H1 (cell line): ENCODE data around the gene C1GALT1C1L. TPM values are rescaled to one million over a fixed set of nuclear protein-coding genes. Genes with fewer than 3 reads are reported as not detected.
A peak's percentile ranks its signal among the peaks of the same experiment; 100 is the strongest.
"Not testable (repeated sequence)": the region's sequence is repeated elsewhere in the genome, so short reads cannot be mapped to it uniquely, and the experiment has no call there.

Experiments used
- CTCF ChIA-PET: fragments of 300-600 bp; sonication (Branson Sonifier 250); formaldehyde crosslinking; loops from one replicate; lab custom pipeline; 2021; ENCODE audit not compliant: partially characterized antibody; lab: Charles Lee
- POLR2A ChIA-PET: fragments of 300-600 bp; sonication (Branson Sonifier 250); formaldehyde crosslinking; loops from one replicate; lab custom pipeline; 2021; ENCODE audit warnings: inconsistent platforms; ENCODE audit not compliant: partially characterized antibody; lab: Charles Lee
- DNase-seq, 2 experiments: peaks; one replicate each; pipeline versions ENCODE4 v3.0.0 to v3.0.0-alpha.2; 2010 to 2022; ENCODE audit warnings: low spot score in 2 of 2, low read depth in 1 of 2, mixed read lengths in 1 of 2
- FAIRE-seq: peaks from 2 replicates; lab custom pipeline; 2011; peaks lifted over from hg19 to GRCh38; lab: Jason Lieb, UNC
- H2AFZ ChIP-seq: 2 replicates; pipeline ENCODE4 v1.8.1; 2012; ENCODE audit warnings: low read length, inconsistent platforms
- H2AK5ac ChIP-seq: 2 replicates; pipeline ENCODE4 v1.6.1; 2013; ENCODE audit warnings: low read depth, low read length
- H2BK120ac ChIP-seq: replicated peaks from 2 replicates; pipeline ENCODE3; 2013; ENCODE audit warnings: low read depth, low read length, inconsistent platforms
- H2BK12ac ChIP-seq: 2 replicates; pipeline ENCODE4 v1.6.1; 2013; ENCODE audit warnings: low read depth, low read length
- H2BK15ac ChIP-seq: 2 replicates; pipeline ENCODE4 v1.6.1; 2013; ENCODE audit warnings: low read length
- H2BK20ac ChIP-seq: 2 replicates; pipeline ENCODE4 v1.6.1; 2013; ENCODE audit warnings: low read length
- H2BK5ac ChIP-seq: 2 replicates; pipeline ENCODE4 v1.6.1; 2013; ENCODE audit warnings: low read depth, low read length
- H3K14ac ChIP-seq: 2 replicates; pipeline ENCODE4 v1.6.1; 2013; ENCODE audit warnings: inconsistent platforms; ENCODE audit not compliant: insufficient read length
- H3K18ac ChIP-seq: 2 replicates; pipeline ENCODE4 v1.6.1; 2013; ENCODE audit warnings: low read length; ENCODE audit errors: extremely low read depth
- H3K23ac ChIP-seq: 2 replicates; pipeline ENCODE4 v1.6.1; 2013; ENCODE audit warnings: inconsistent platforms; ENCODE audit not compliant: insufficient read length
- H3K23me2 ChIP-seq: 2 replicates; pipeline ENCODE4 v1.6.1; 2013; ENCODE audit warnings: low read depth, low read length
- H3K27ac ChIP-seq: 2 replicates; pipeline ENCODE4 v1.6.1; 2011; ENCODE audit warnings: low read depth, low read length, inconsistent platforms
- H3K27me3 ChIP-seq, 4 experiments: replicated peaks in 1 of 4; 1 replicate in 1 of 4; 2 replicates in 3 of 4; pipeline versions ENCODE4 v1.6.1 to v1.8.1; 2011 to 2013; ENCODE audit warnings: low read length in 3 of 4, mild to moderate bottlenecking in 3 of 4, inconsistent platforms in 2 of 4, mixed read lengths in 2 of 4, moderate library complexity in 1 of 4; ENCODE audit not compliant: control insufficient read depth in 3 of 4, insufficient read depth in 3 of 4; ENCODE audit errors: extremely low read depth in 1 of 4
- H3K36me3 ChIP-seq, 4 experiments: 2 replicates each; pipeline versions ENCODE4 v1.6.1 to v1.8.1; 2011 to 2013; ENCODE audit warnings: mild to moderate bottlenecking in 4 of 4, low read length in 3 of 4, moderate library complexity in 2 of 4, control low read depth in 1 of 4, inconsistent platforms in 1 of 4; ENCODE audit not compliant: insufficient read depth in 4 of 4, control insufficient read depth in 2 of 4
- H3K4ac ChIP-seq: replicated peaks from 2 replicates; pipeline ENCODE3; 2013; ENCODE audit warnings: low read length, low read depth, mixed read lengths, inconsistent platforms; ENCODE audit not compliant: insufficient read length
- H3K4me1 ChIP-seq, 4 experiments: replicated peaks in 1 of 4; 1 replicate in 1 of 4; 2 replicates in 3 of 4; pipeline versions ENCODE4 v1.6.1 to v1.8.1; 2011 to 2013; ENCODE audit warnings: low read length in 3 of 4, inconsistent platforms in 2 of 4, mixed read lengths in 1 of 4; ENCODE audit not compliant: insufficient read depth in 4 of 4, control insufficient read depth in 3 of 4
- H3K4me2 ChIP-seq, 2 experiments: 2 replicates each; pipeline versions ENCODE4 v1.6.1 to v1.8.1; 2011 to 2013; ENCODE audit warnings: low read depth in 2 of 2, low read length in 2 of 2, control low read depth in 1 of 2, inconsistent platforms in 1 of 2, mild to moderate bottlenecking in 1 of 2; ENCODE audit not compliant: insufficient read depth in 1 of 2
- H3K4me3 ChIP-seq, 4 experiments: fragments of 200-600, 300-600 bp in 1 of 4; sonication (generic), shearing (Covaris generic), sonication (Bioruptor Twin) in 1 of 4; 2 replicates each; pipeline versions ENCODE4 v1.5.1 to v1.8.1; 2011 to 2016; ENCODE audit warnings: low read length in 4 of 4, low read depth in 3 of 4, control low read depth in 2 of 4, inconsistent platforms in 2 of 4, mild to moderate bottlenecking in 2 of 4, mixed read lengths in 1 of 4, moderate library complexity in 1 of 4; ENCODE audit not compliant: insufficient read depth in 2 of 4; ENCODE audit errors: extremely low read depth in 1 of 4
- H3K56ac ChIP-seq: replicated peaks from 2 replicates; pipeline ENCODE3; 2013; ENCODE audit warnings: low read depth, mild to moderate bottlenecking, mixed read lengths, low read length, inconsistent platforms; ENCODE audit not compliant: insufficient read length
- H3K79me1 ChIP-seq: 2 replicates; pipeline ENCODE4 v1.6.1; 2013; ENCODE audit warnings: low read depth, low read length, control low read depth
- H3K79me2 ChIP-seq, 2 experiments: 2 replicates each; pipeline versions ENCODE4 v1.6.1 to v1.8.1; 2012 to 2013; ENCODE audit warnings: low read length in 2 of 2, mild to moderate bottlenecking in 2 of 2, inconsistent platforms in 1 of 2; ENCODE audit not compliant: insufficient read depth in 2 of 2, control insufficient read depth in 1 of 2
- H3K9ac ChIP-seq, 4 experiments: replicated peaks in 1 of 4; 1 replicate in 1 of 4; 2 replicates in 3 of 4; pipeline versions ENCODE4 v1.6.1 to v1.8.1; 2011 to 2013; ENCODE audit warnings: low read depth in 3 of 4, low read length in 3 of 4, control low read depth in 2 of 4, mild to moderate bottlenecking in 2 of 4, moderate library complexity in 2 of 4, inconsistent platforms in 1 of 4; ENCODE audit errors: extremely low read depth in 1 of 4
- H3K9me3 ChIP-seq, 2 experiments: 2 replicates each; pipeline versions ENCODE4 v1.6.1 to v1.8.1; 2012 to 2013; ENCODE audit warnings: mild to moderate bottlenecking in 2 of 2, moderate library complexity in 2 of 2, control low read depth in 1 of 2, inconsistent platforms in 1 of 2, low read depth in 1 of 2, low read length in 1 of 2, mixed read lengths in 1 of 2; ENCODE audit not compliant: insufficient read depth in 2 of 2
- H4K20me1 ChIP-seq, 2 experiments: replicated peaks in 1 of 2; 2 replicates each; pipeline versions ENCODE3 to v1.8.1; 2011 to 2013; ENCODE audit warnings: inconsistent platforms in 2 of 2, low read length in 2 of 2, mild to moderate bottlenecking in 1 of 2; ENCODE audit not compliant: insufficient read depth in 2 of 2, control insufficient read depth in 1 of 2
- H4K5ac ChIP-seq: 2 replicates; pipeline ENCODE4 v1.6.1; 2013; ENCODE audit warnings: low read length, low read depth, mixed read lengths, inconsistent platforms; ENCODE audit not compliant: insufficient read length
- H4K8ac ChIP-seq: 2 replicates; pipeline ENCODE4 v1.8.0; 2013; ENCODE audit warnings: mild to moderate bottlenecking, moderate library complexity, low read length, inconsistent platforms; ENCODE audit not compliant: insufficient read depth; ENCODE audit errors: extremely low read depth
- H4K91ac ChIP-seq: replicated peaks from 2 replicates; pipeline ENCODE3; 2013; ENCODE audit warnings: low read length, mixed read lengths, inconsistent platforms; ENCODE audit not compliant: insufficient read length
- WGBS, 2 experiments: shearing (Covaris generic) in 1 of 2; methylation state at CpG; one replicate each; pipeline versions ENCODE4 v1.1.6 to v1.1.7; 2013 to 2015; ENCODE audit warnings: low lambda C conversion rate in 2 of 2, mixed read lengths in 2 of 2, inconsistent platforms in 1 of 2, low coverage in 1 of 2, missing lambda C conversion rate in 1 of 2; ENCODE audit not compliant: insufficient replicate concordance in 2 of 2, insufficient coverage in 1 of 2, insufficient read length in 1 of 2; ENCODE audit errors: extremely low coverage in 1 of 2, missing lambda C conversion rate in 1 of 2; 5-methylcytosine and 5-hydroxymethylcytosine counted together
- polyA plus RNA-seq, 7 experiments: library from polyadenylated mRNA; depleted of rRNA in 3 of 7; stranded (reverse) in 5 of 7; unstranded in 2 of 7; fragments of >200 nt in 5 of 7; fragments of 200-250 nt in 2 of 7; gene quantifications; 1 replicate in 5 of 7; 2 replicates in 1 of 7; 4 replicates in 1 of 7; pipeline versions ENCODE4 v1.2.1 to v1.2.3, GENCODE V29; 2011 to 2013; ENCODE audit warnings: missing spikeins in 2 of 7, mixed read lengths in 2 of 7
- total RNA-seq: library from RNA; stranded (reverse); fragmentation: NEBNext Ultra II Directional; extraction: Animal tissue kit (Norgen Biotek cat#: 25700); gene quantifications from 2 replicates; pipeline ENCODE4 v1.2.1, GENCODE V29; 2021

Gene C1GALT1C1L
- total and polyA plus RNA-seq, 2 of the 8 experiments (the other 6 are each of a cell fraction or from before 2014, with no cell fraction given) = 0.12 TPM; not detected in 1

- H3K4ac ChIP-seq, H4K91ac ChIP-seq, H3K9me3 ChIP-seq, H3K18ac ChIP-seq, FAIRE-seq, POLR2A ChIA-PET, H2BK120ac ChIP-seq, H3K4me3 ChIP-seq, H2BK12ac ChIP-seq, H3K79me1 ChIP-seq, H3K36me3 ChIP-seq, H2AFZ ChIP-seq, DNase-seq, H3K27ac ChIP-seq, H4K20me1 ChIP-seq, H2AK5ac ChIP-seq, H3K79me2 ChIP-seq, H4K5ac ChIP-seq, H3K56ac ChIP-seq, H3K23ac ChIP-seq, H2BK15ac ChIP-seq, H4K8ac ChIP-seq, H2BK5ac ChIP-seq, H2BK20ac ChIP-seq, H3K9ac ChIP-seq, H3K14ac ChIP-seq, H3K27me3 ChIP-seq: not testable (repeated sequence)
- CTCF ChIA-PET = interaction anchor here (0.6 to 3.0 kb wide), 7 partner anchors 10 to 999 kb away, joined by 3 to 11 read pairs (median 4); no protein-coding TSS in a partner anchor
- Histone ChIP-seq H3K4me1 (peaks cover 0 to 13% (median under 1%) of the 10 kb centered on the region in 4 experiments; a peak in 4 of 7 replicates), H3K23me2 (peaks cover 12% of the 10 kb centered on the region), H3K4me2 (peak overlapping the region in 1 of 2 experiments; percentile 99; a peak in 1 of 4 replicates)
- 89% methylated on average over 12 of the region's 12 CpGs; no CpG with 5 or more reads in 1 of the 2 experiments for WGBS, 2 experiments
Observed at GRCh38 chr2:43636153-43636552, 40.1 kb downstream of the C1GALT1C1L start.
